ENCODE measurements around the gene RAB40A.

DNA sequence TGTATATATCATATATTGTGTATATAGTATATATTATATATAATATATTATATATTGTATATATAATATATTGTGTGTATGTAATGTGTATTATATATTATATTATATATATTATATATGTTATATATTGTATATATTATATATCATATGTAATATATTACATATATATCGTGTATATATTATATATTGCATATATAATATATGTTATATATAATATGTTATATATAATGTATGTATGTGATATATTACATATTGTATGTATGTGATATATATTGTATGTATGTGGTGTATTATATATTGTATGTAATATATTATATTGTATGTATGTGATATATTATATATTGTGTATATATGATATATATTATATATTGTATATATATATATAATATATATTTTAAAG is 30.5 kb downstream of the RAB40A start:
- TF ChIP-seq, protein P1, sequence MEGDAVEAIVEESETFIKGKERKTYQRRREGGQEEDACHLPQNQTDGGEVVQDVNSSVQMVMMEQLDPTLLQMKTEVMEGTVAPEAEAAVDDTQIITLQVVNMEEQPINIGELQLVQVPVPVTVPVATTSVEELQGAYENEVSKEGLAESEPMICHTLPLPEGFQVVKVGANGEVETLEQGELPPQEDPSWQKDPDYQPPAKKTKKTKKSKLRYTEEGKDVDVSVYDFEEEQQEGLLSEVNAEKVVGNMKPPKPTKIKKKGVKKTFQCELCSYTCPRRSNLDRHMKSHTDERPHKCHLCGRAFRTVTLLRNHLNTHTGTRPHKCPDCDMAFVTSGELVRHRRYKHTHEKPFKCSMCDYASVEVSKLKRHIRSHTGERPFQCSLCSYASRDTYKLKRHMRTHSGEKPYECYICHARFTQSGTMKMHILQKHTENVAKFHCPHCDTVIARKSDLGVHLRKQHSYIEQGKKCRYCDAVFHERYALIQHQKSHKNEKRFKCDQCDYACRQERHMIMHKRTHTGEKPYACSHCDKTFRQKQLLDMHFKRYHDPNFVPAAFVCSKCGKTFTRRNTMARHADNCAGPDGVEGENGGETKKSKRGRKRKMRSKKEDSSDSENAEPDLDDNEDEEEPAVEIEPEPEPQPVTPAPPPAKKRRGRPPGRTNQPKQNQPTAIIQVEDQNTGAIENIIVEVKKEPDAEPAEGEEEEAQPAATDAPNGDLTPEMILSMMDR (IDR thresholded peaks at IDR 0.05): no peak
- TF ChIP-seq EZH2 (IDR thresholded peaks at IDR 0.05; ENCODE audit: borderline replicate concordance, insufficient read depth, low read depth, low read length, poor library complexity, severe bottlenecking): no peak
